ENCODE results near the gene JADE1. TPM values are rescaled to one million over a fixed set of nuclear protein-coding genes. Genes with fewer than 3 reads are reported as not detected.

Gene JADE1
- total and polyA plus RNA-seq, 9 of the 15 experiments (the other 6 are each of a cell fraction or from before 2014, with no cell fraction given) = 8.3 to 37.9 (median 24.4) TPM

- no peak for TF ChIP-seq ZBTB34 (CRISPR knock-in tag; IDR thresholded peaks at IDR 0.05)
- TF ChIP-seq BCOR (IDR thresholded peaks at IDR 0.05) = peak; percentile 36
- TF ChIP-seq ZNF431 (CRISPR knock-in tag; IDR thresholded peaks at IDR 0.05) = 0 out of 2 replicates have a peak, but pooled peaks have one; percentile 26
- peak; percentile 68; the same call in 1 of the 2 replicates for TF ChIP-seq POLR2H (tag; IDR thresholded peaks at IDR 0.05; ENCODE audit: low read depth)
- TF ChIP-seq SP1 (CRISPR knock-in tag; IDR thresholded peaks at IDR 0.05) = peak; percentile 77
- TF ChIP-seq NFXL1 (CRISPR knock-in tag; IDR thresholded peaks at IDR 0.05) = no peak
- no peak for TF ChIP-seq ATF1 (CRISPR knock-in tag; IDR thresholded peaks at IDR 0.05)
- TF ChIP-seq ATF1 (tag; IDR thresholded peaks at IDR 0.05) = peak; percentile 46
- TF ChIP-seq RUNX1 (IDR thresholded peaks at IDR 0.05; ENCODE audit: low read depth) = no peak
- TF ChIP-seq JUND (IDR thresholded peaks at IDR 0.05; ENCODE audit: borderline replicate concordance, low read depth, low read length) = no peak; the same call in 1 of the 2 replicates
- TF ChIP-seq JUND (tag; IDR thresholded peaks at IDR 0.05; ENCODE audit: borderline replicate concordance, low read depth, low read length) = no peak
- no peak for TF ChIP-seq ZNF324 (CRISPR knock-in tag; IDR thresholded peaks at IDR 0.05)
- TF ChIP-seq ZNF253 (CRISPR knock-in tag; conservative IDR thresholded peaks at IDR 0.05) = no peak
- peak; percentile 60 for TF ChIP-seq USF1 (CRISPR knock-in tag; IDR thresholded peaks at IDR 0.05)
- TF ChIP-seq PRMT5 (CRISPR knock-in tag; IDR thresholded peaks at IDR 0.05) = no peak
- no peak for TF ChIP-seq MEF2A (IDR thresholded peaks at IDR 0.05; ENCODE audit: control insufficient read depth, low read depth, low read length)
- TF ChIP-seq HES1 (IDR thresholded peaks at IDR 0.05; ENCODE audit: low read depth) = peak; percentile 90
- TF ChIP-seq TAF1 (IDR thresholded peaks at IDR 0.05; ENCODE audit: control insufficient read depth, extremely low read depth, insufficient read depth, low read length, severe bottlenecking) = peak; percentile 74
- TF ChIP-seq, protein P1, sequence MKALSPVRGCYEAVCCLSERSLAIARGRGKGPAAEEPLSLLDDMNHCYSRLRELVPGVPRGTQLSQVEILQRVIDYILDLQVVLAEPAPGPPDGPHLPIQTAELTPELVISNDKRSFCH (CRISPR knock-in tag; IDR thresholded peaks at IDR 0.05) = no peak
- TF ChIP-seq, protein P1 (tag; IDR thresholded peaks at IDR 0.05) = 0 out of 2 replicates have a peak, but pooled peaks have one; percentile 23
- peak; percentile 76 for TF ChIP-seq HNRNPLL (IDR thresholded peaks at IDR 0.05; ENCODE audit: low read depth, low read length, poor library complexity, severe bottlenecking)
- peak; percentile 64 for TF ChIP-seq CTBP1 (IDR thresholded peaks at IDR 0.05; ENCODE audit: borderline replicate concordance)
- TF ChIP-seq ZNF354B (CRISPR knock-in tag; IDR thresholded peaks at IDR 0.05) = no peak
- TF ChIP-seq ZNF143 (CRISPR knock-in tag; IDR thresholded peaks at IDR 0.05) = no peak
- TF ChIP-seq MTA3 (IDR thresholded peaks at IDR 0.05; ENCODE audit: borderline replicate concordance) = peak; percentile 83; the same call in 1 of the 2 replicates
- no peak for TF ChIP-seq TGIF2 (CRISPR knock-in tag; IDR thresholded peaks at IDR 0.05)
- TF ChIP-seq SIN3B (IDR thresholded peaks at IDR 0.05; ENCODE audit: low read depth) = no peak
Observed at GRCh38 chr4:128810871-128811570, 1.5 kb downstream of the JADE1 start (continued).

Data from K562 (cell line).